Breast epithelium (tissue), 3 donors: ENCODE data around the gene DCST2.

Experiments used
- POLR2A ChIP-seq: fragments of 450-650 bp; IDR thresholded peaks from one replicate; pipeline ENCODE4 v1.6.1; 2016; ENCODE audit warnings: antibody characterized with exemption, mild to moderate bottlenecking, moderate library complexity
- TF ChIP-seq, protein P1 (sequence below), 3 donors: fragments of 450-650 bp; IDR thresholded peaks; one replicate each; pipeline ENCODE4 v1.5.1; 2016 to 2017; ENCODE audit warnings: antibody characterized with exemption in 3 of 3, mild to moderate bottlenecking in 3 of 3, moderate library complexity in 3 of 3

DNA sequence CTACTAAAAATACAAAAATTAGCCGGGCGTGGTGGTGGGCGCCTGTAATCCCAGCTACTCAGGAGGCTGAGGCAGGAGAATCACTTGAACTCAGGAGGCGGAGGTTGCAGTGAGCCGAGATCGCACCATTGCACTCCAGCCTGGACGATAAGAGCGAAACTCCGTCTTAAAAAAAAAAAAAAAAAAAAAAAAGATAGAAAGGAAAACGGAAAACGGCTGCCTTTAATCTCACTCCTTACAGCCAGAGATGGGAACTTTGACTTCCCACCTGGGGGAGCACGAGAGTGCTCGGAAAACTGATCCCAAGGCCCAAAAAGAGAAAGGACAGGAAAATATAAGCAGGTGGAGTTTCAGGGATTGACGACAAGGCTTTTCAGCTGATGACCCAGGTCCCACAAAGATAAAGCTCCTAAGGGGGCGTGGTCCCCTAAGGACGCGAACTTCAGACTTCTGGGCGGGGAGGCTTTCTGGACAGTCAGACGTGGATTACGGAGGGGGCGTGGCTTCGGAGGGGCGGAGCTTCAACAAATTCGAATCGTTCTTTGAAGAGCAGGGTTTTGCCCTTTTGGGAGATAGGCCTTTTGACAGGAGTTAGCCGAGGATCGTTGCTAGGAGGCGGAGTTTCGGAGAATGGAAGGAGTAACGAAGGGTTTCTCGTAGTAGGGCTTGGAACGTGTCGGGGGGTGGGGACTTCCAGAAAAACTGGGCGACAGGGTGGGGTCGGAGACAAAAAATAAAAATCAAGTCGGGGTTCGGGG, 60.1 kb downstream of the DCST2 start:
- TF ChIP-seq, protein P1, sequence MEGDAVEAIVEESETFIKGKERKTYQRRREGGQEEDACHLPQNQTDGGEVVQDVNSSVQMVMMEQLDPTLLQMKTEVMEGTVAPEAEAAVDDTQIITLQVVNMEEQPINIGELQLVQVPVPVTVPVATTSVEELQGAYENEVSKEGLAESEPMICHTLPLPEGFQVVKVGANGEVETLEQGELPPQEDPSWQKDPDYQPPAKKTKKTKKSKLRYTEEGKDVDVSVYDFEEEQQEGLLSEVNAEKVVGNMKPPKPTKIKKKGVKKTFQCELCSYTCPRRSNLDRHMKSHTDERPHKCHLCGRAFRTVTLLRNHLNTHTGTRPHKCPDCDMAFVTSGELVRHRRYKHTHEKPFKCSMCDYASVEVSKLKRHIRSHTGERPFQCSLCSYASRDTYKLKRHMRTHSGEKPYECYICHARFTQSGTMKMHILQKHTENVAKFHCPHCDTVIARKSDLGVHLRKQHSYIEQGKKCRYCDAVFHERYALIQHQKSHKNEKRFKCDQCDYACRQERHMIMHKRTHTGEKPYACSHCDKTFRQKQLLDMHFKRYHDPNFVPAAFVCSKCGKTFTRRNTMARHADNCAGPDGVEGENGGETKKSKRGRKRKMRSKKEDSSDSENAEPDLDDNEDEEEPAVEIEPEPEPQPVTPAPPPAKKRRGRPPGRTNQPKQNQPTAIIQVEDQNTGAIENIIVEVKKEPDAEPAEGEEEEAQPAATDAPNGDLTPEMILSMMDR (IDR thresholded peaks at IDR 0.05) = peak in 1 of 3 donors; percentile 44
- TF ChIP-seq POLR2A = peak; percentile 38
